OCI-LY3 (cell line): ENCODE results near the gene ZEB2.

ENCODE experiments used
- H2AFZ ChIP-seq: fragments of 200-600, 300-600 bp; shearing (Covaris generic); 2 replicates; pipeline ENCODE4 v1.6.0; 2014; ENCODE audit warnings: antibody characterized with exemption, low read depth, low read length
- H3K27ac ChIP-seq: fragments of 200-600, 300-600 bp; sonication (generic); 2 replicates; pipeline ENCODE4 v1.5.1; 2014; ENCODE audit warnings: mild to moderate bottlenecking, low read length, moderate library complexity, mixed read lengths
- H3K27me3 ChIP-seq: fragments of 200-600, 300-600 bp; sonication (generic); 2 replicates; pipeline ENCODE4 v1.6.1; 2014; ENCODE audit warnings: low read depth, low read length, mixed read lengths
- H3K36me3 ChIP-seq: fragments of 200-600, 300-600 bp; sonication (generic); replicated peaks from 2 replicates; pipeline ENCODE3; 2014; ENCODE audit warnings: low read depth, low read length, mixed read lengths
- H3K4me1 ChIP-seq: fragments of 300-600, 200-600 bp; sonication (generic); 2 replicates; pipeline ENCODE4 v1.6.1; 2014; ENCODE audit warnings: low read length, mixed read lengths
- H3K4me2 ChIP-seq: fragments of 200-600, 300-600 bp; sonication (generic); 2 replicates; pipeline ENCODE4 v1.6.1; 2014; ENCODE audit warnings: low read length, mixed read lengths
- H3K4me3 ChIP-seq: fragments of 300-600, 200-600 bp; sonication (generic); 2 replicates; pipeline ENCODE4 v1.5.1; 2014; ENCODE audit warnings: antibody characterized with exemption, mild to moderate bottlenecking, low read length, moderate library complexity
- H3K79me2 ChIP-seq: fragments of 300-600, 200-600 bp; shearing (Covaris generic); 2 replicates; pipeline ENCODE4 v1.6.1; 2014; ENCODE audit warnings: mild to moderate bottlenecking, low read length, mixed read lengths
- H3K9ac ChIP-seq: fragments of 300-600, 200-600 bp; shearing (Covaris generic); 2 replicates; pipeline ENCODE4 v1.6.0; 2014; ENCODE audit warnings: mild to moderate bottlenecking, low read length, moderate library complexity
- H3K9me3 ChIP-seq: fragments of 200-600, 300-600 bp; shearing (Covaris generic); 2 replicates; pipeline ENCODE4 v1.6.1; 2014; ENCODE audit warnings: low read length, mixed read lengths; ENCODE audit not compliant: insufficient read depth
- H4K20me1 ChIP-seq: fragments of 200-600, 300-600 bp; sonication (generic); 2 replicates; pipeline ENCODE4 v1.6.1; 2016; ENCODE audit warnings: low read length, mixed read lengths; ENCODE audit not compliant: insufficient read depth
- CTCF ChIP-seq: fragments of 200-600, 300-600 bp; sonication (generic); IDR thresholded peaks from 2 replicates; pipeline ENCODE4 v1.5.1; 2014; ENCODE audit warnings: antibody characterized with exemption, low read length, low read depth
- EZH2phosphoT487 ChIP-seq: fragments of 200-600 bp; shearing (Covaris generic); IDR thresholded peaks from 2 replicates; pipeline ENCODE4 v1.6.1; 2018; ENCODE audit warnings: antibody characterized with exemption, mixed run types, low read depth

Gene ZEB2

DNA sequence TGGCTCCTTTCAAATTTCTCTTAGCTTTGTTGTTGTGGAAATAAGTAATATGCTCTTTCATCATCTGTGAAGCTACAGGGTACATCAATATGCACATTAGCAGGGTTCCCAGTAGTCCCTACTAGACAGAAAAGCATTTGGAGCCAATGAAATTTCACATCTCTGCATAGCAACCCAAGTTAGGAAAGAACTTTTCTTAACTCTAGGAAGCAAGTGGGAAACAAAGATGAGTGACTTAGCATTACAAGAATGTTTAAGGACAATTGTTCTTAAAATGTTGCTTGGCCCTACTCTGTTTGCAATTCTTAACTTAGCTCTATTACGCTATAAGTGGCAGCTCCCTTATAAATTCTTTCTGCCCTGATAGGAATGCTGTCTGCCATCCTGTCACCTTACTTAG lies 39.6 kb downstream of the ZEB2 start:
- H3K4me2 ChIP-seq, result no peak overlapping the region
- H2AFZ ChIP-seq, result no peak overlapping the region
- H3K27ac ChIP-seq, result no peak overlapping the region
- H3K4me1 ChIP-seq, result peaks cover 15% of the 10 kb centered on the region
- H3K36me3 ChIP-seq, result peaks cover 19% of the 10 kb centered on the region
- no peak overlapping the region for H3K4me3 ChIP-seq
- H3K9me3 ChIP-seq, result 0 out of 2 replicates have a peak, but pooled peaks cover 3% of the 10 kb centered on the region
- no peaks in the 10 kb centered on the region for H3K27me3 ChIP-seq
- H4K20me1 ChIP-seq, result peaks cover 12% of the 10 kb centered on the region; the same call in 1 of the 2 replicates
- no peak for TF ChIP-seq CTCF
- TF ChIP-seq EZH2phosphoT487, result no peak
- H3K9ac ChIP-seq, result no peak overlapping the region
- no peaks in the 10 kb centered on the region for H3K79me2 ChIP-seq

GRCh38 chr2:144479659-144480058 lies 40.3 kb downstream of the ZEB2 start:
- no peaks in the 10 kb centered on the region for H3K79me2 ChIP-seq
- no peak overlapping the region for H3K4me2 ChIP-seq
- TF ChIP-seq CTCF, result no peak
- no peak for TF ChIP-seq EZH2phosphoT487
- 0 out of 2 replicates have a peak, but pooled peaks cover 3% of the 10 kb centered on the region for H3K9me3 ChIP-seq
- no peak overlapping the region for H3K4me3 ChIP-seq
- no peak overlapping the region for H3K27ac ChIP-seq
- peaks cover 10% of the 10 kb centered on the region; the same call in 1 of the 2 replicates for H4K20me1 ChIP-seq
- H3K9ac ChIP-seq, result no peak overlapping the region
- H3K4me1 ChIP-seq, result peaks cover 15% of the 10 kb centered on the region
- no peaks in the 10 kb centered on the region for H3K27me3 ChIP-seq
- peaks cover 19% of the 10 kb centered on the region for H3K36me3 ChIP-seq
- H2AFZ ChIP-seq, result no peak overlapping the region

DNA sequence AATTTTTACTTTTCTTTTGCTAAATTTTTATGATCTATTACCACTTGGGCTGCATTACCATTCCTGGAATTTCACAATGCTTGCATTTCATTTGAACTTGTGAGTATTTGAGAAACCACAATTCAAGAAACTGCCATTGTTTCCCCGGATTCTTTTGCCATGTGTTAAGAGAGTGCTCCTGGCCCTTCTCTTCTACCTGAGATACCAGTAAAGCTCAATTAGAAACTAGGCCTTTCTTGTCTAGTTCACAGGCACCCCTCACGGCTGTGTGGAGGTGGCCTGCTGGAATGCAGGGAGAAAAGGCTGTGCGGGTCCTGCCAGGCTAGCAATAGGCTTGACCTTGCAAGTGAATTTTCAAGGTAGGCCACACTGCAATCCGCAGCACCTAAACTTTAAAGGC lies 40.8 kb downstream of the ZEB2 start:
- Histone ChIP-seq H3K79me2 (no peaks in the 10 kb centered on the region), H3K27ac (no peak overlapping the region), H3K4me3 (no peak overlapping the region), H3K36me3 (peaks cover 17% of the 10 kb centered on the region), H3K9me3 (0 out of 2 replicates have a peak, but pooled peaks cover 3% of the 10 kb centered on the region), H2AFZ (no peak overlapping the region), H3K4me2 (no peak overlapping the region), H3K9ac (no peak overlapping the region), H3K4me1 (peaks cover 15% of the 10 kb centered on the region), H3K27me3 (no peaks in the 10 kb centered on the region), H4K20me1 (peaks cover 9% of the 10 kb centered on the region; the same call in 1 of the 2 replicates)
- TF ChIP-seq CTCF (no peak), EZH2phosphoT487 (no peak)

DNA sequence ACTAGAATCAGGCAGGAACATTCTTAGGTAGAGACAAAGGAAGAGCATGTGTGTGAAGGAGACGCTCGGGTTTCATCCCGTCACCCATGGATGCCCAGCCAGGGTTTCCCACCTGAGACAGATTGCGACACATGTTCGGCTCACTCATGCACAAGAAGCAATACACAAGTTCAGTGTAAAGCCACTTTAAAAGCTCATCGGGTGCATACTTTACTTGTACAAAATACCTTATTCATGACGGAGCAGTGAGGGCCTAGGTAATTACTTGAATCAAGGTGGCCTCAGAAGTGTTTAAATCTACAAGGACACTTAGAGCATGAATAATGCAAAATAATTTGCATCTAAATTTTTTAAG lies 42.0 kb downstream of the ZEB2 start:
- H3K4me2 ChIP-seq, result no peak overlapping the region
- peaks cover 15% of the 10 kb centered on the region for H3K36me3 ChIP-seq
- no peak overlapping the region for H2AFZ ChIP-seq
- no peak overlapping the region for H3K4me3 ChIP-seq
- TF ChIP-seq EZH2phosphoT487 (no peak), CTCF (no peak)
- H3K4me1 ChIP-seq, result peaks cover 15% of the 10 kb centered on the region
- no peak overlapping the region for H3K27ac ChIP-seq
- H4K20me1 ChIP-seq, result peaks cover 9% of the 10 kb centered on the region; the same call in 1 of the 2 replicates
- no peak overlapping the region for H3K9ac ChIP-seq
- H3K9me3 ChIP-seq, result 0 out of 2 replicates have a peak, but pooled peaks cover 3% of the 10 kb centered on the region
- no peaks in the 10 kb centered on the region for H3K27me3 ChIP-seq
- no peaks in the 10 kb centered on the region for H3K79me2 ChIP-seq
